ENCODE measurements around the gene PTPRD. TPM values are rescaled to one million over a fixed set of nuclear protein-coding genes. Genes with fewer than 3 reads are reported as not detected.

The PTPRD gene
- total and polyA plus RNA-seq, 9 donors = 45.2 to 104 (median 80.0) TPM

GRCh38 chr9:9746826-9747225 lies 866.0 kb downstream of the PTPRD start:
- no peaks in the 10 kb centered on the region for H3K4me1 ChIP-seq (ENCODE audit: control insufficient read depth, insufficient read depth, low read length)
- H3K27ac ChIP-seq (ENCODE audit: low read length) = no peak overlapping the region
- no peaks in the 10 kb centered on the region for H3K9me3 ChIP-seq (replicated peaks; ENCODE audit: control insufficient read depth, low read depth, low read length)
- no peak overlapping the region for H3K4me3 ChIP-seq (ENCODE audit: low read length)
- WGBS (ENCODE audit: insufficient coverage) = no CpG with 5 or more reads among the region's 1 CpG
- no peak for DNase-seq
- H3K27me3 ChIP-seq (ENCODE audit: control insufficient read depth, insufficient read depth, low read length) = no peaks in the 10 kb centered on the region
- no peaks in the 10 kb centered on the region for H3K36me3 ChIP-seq (ENCODE audit: control insufficient read depth, insufficient read depth, low read length)

- H3K4me1 ChIP-seq (ENCODE audit: control insufficient read depth, insufficient read depth, low read length) = no peaks in the 10 kb centered on the region
- WGBS (ENCODE audit: insufficient coverage) = no CpG with 5 or more reads among the region's 7 CpGs
- H3K4me3 ChIP-seq (ENCODE audit: low read length) = no peak overlapping the region
- no peak overlapping the region for H3K27ac ChIP-seq (ENCODE audit: low read length)
- no peaks in the 10 kb centered on the region for H3K36me3 ChIP-seq (ENCODE audit: control insufficient read depth, insufficient read depth, low read length)
- DNase-seq = no peak
- no peaks in the 10 kb centered on the region for H3K27me3 ChIP-seq (ENCODE audit: control insufficient read depth, insufficient read depth, low read length)
- H3K9me3 ChIP-seq (replicated peaks; ENCODE audit: control insufficient read depth, low read depth, low read length) = no peaks in the 10 kb centered on the region
Observed at GRCh38 chr9:9743822-9744221, 869.0 kb downstream of the PTPRD start.

GRCh38 chr9:9730174-9730573 lies 882.6 kb downstream of the PTPRD start:
- no CpG with 5 or more reads among the region's 3 CpGs for WGBS (ENCODE audit: insufficient coverage)
- no peak for DNase-seq
- Histone ChIP-seq H3K36me3 (ENCODE audit: control insufficient read depth, insufficient read depth, low read length) (no peaks in the 10 kb centered on the region), H3K9me3 (replicated peaks; ENCODE audit: control insufficient read depth, low read depth, low read length) (no peaks in the 10 kb centered on the region), H3K27me3 (ENCODE audit: control insufficient read depth, insufficient read depth, low read length) (no peaks in the 10 kb centered on the region), H3K4me1 (ENCODE audit: control insufficient read depth, insufficient read depth, low read length) (no peaks in the 10 kb centered on the region), H3K27ac (ENCODE audit: low read length) (no peak overlapping the region), H3K4me3 (ENCODE audit: low read length) (no peak overlapping the region)

- no peaks in the 10 kb centered on the region for H3K27me3 ChIP-seq (ENCODE audit: control insufficient read depth, insufficient read depth, low read length)
- WGBS (ENCODE audit: insufficient coverage) = no CpG with 5 or more reads among the region's 2 CpGs
- no peak for DNase-seq
Observed at GRCh38 chr9:9729082-9729481, 883.7 kb downstream of the PTPRD start.

GRCh38 chr9:9719373-9720112 lies 893.3 kb downstream of the PTPRD start:
- Histone ChIP-seq H3K9me3 (replicated peaks; ENCODE audit: control insufficient read depth, low read depth, low read length) (peaks cover 8% of the 10 kb centered on the region), H3K27ac (ENCODE audit: low read length) (no peak overlapping the region), H3K27me3 (ENCODE audit: control insufficient read depth, insufficient read depth, low read length) (no peaks in the 10 kb centered on the region), H3K36me3 (ENCODE audit: control insufficient read depth, insufficient read depth, low read length) (no peaks in the 10 kb centered on the region), H3K4me3 (ENCODE audit: low read length) (no peak overlapping the region), H3K4me1 (ENCODE audit: control insufficient read depth, insufficient read depth, low read length) (no peaks in the 10 kb centered on the region)
- no peak for DNase-seq
- 90% methylated on average over 15 of the region's 16 CpGs for WGBS (ENCODE audit: insufficient coverage)

More at GRCh38 chr9:9729082-9729481, 883.7 kb downstream of the PTPRD start:
- no peak overlapping the region for H3K4me3 ChIP-seq (ENCODE audit: low read length)
- H3K9me3 ChIP-seq (replicated peaks; ENCODE audit: control insufficient read depth, low read depth, low read length) = no peaks in the 10 kb centered on the region
- no peaks in the 10 kb centered on the region for H3K36me3 ChIP-seq (ENCODE audit: control insufficient read depth, insufficient read depth, low read length)
- no peaks in the 10 kb centered on the region for H3K4me1 ChIP-seq (ENCODE audit: control insufficient read depth, insufficient read depth, low read length)
- H3K27ac ChIP-seq (ENCODE audit: low read length) = no peak overlapping the region

- 94% methylated on average over 3 of the region's 3 CpGs for WGBS (ENCODE audit: insufficient coverage)
Observed at GRCh38 chr9:9718691-9719090, 894.1 kb downstream of the PTPRD start.

GRCh38 chr9:9679433-9679832 lies 933.4 kb downstream of the PTPRD start:
- Histone ChIP-seq H3K4me1 (ENCODE audit: control insufficient read depth, insufficient read depth, low read length) (no peaks in the 10 kb centered on the region), H3K4me3 (ENCODE audit: low read length) (no peak overlapping the region), H3K9me3 (replicated peaks; ENCODE audit: control insufficient read depth, low read depth, low read length) (no peaks in the 10 kb centered on the region), H3K27ac (ENCODE audit: low read length) (no peak overlapping the region), H3K27me3 (ENCODE audit: control insufficient read depth, insufficient read depth, low read length) (no peaks in the 10 kb centered on the region), H3K36me3 (ENCODE audit: control insufficient read depth, insufficient read depth, low read length) (no peaks in the 10 kb centered on the region)
- WGBS (ENCODE audit: insufficient coverage) = no CpG with 5 or more reads among the region's 3 CpGs
- DNase-seq = no peak

More at GRCh38 chr9:9718691-9719090, 894.1 kb downstream of the PTPRD start:
- Histone ChIP-seq H3K27ac (ENCODE audit: low read length) (no peak overlapping the region), H3K4me1 (ENCODE audit: control insufficient read depth, insufficient read depth, low read length) (no peaks in the 10 kb centered on the region), H3K9me3 (replicated peaks; ENCODE audit: control insufficient read depth, low read depth, low read length) (peaks cover 8% of the 10 kb centered on the region), H3K27me3 (ENCODE audit: control insufficient read depth, insufficient read depth, low read length) (no peaks in the 10 kb centered on the region), H3K4me3 (ENCODE audit: low read length) (no peak overlapping the region), H3K36me3 (ENCODE audit: control insufficient read depth, insufficient read depth, low read length) (no peaks in the 10 kb centered on the region)
- DNase-seq = no peak

GRCh38 chr9:9674461-9674860 lies 938.3 kb downstream of the PTPRD start:
- no CpG with 5 or more reads among the region's 3 CpGs for WGBS (ENCODE audit: insufficient coverage)
- no peak overlapping the region for H3K27ac ChIP-seq (ENCODE audit: low read length)

GRCh38 chr9:9670454-9670853 lies 942.3 kb downstream of the PTPRD start:
- no peaks in the 10 kb centered on the region for H3K36me3 ChIP-seq (ENCODE audit: control insufficient read depth, insufficient read depth, low read length)
- H3K9me3 ChIP-seq (replicated peaks; ENCODE audit: control insufficient read depth, low read depth, low read length) = no peaks in the 10 kb centered on the region
- no peaks in the 10 kb centered on the region for H3K27me3 ChIP-seq (ENCODE audit: control insufficient read depth, insufficient read depth, low read length)
- no peaks in the 10 kb centered on the region for H3K4me1 ChIP-seq (ENCODE audit: control insufficient read depth, insufficient read depth, low read length)
- H3K27ac ChIP-seq (ENCODE audit: low read length) = no peak overlapping the region
- H3K4me3 ChIP-seq (ENCODE audit: low read length) = no peak overlapping the region
- 89% methylated on average over 2 of the region's 3 CpGs for WGBS (ENCODE audit: insufficient coverage)
- no peak for DNase-seq

More at GRCh38 chr9:9674461-9674860, 938.3 kb downstream of the PTPRD start:
- Histone ChIP-seq H3K36me3 (ENCODE audit: control insufficient read depth, insufficient read depth, low read length) (no peaks in the 10 kb centered on the region), H3K4me3 (ENCODE audit: low read length) (no peak overlapping the region), H3K9me3 (replicated peaks; ENCODE audit: control insufficient read depth, low read depth, low read length) (no peaks in the 10 kb centered on the region), H3K27me3 (ENCODE audit: control insufficient read depth, insufficient read depth, low read length) (no peaks in the 10 kb centered on the region), H3K4me1 (ENCODE audit: control insufficient read depth, insufficient read depth, low read length) (no peaks in the 10 kb centered on the region)
- no peak for DNase-seq

GRCh38 chr9:9645006-9645405 lies 967.8 kb downstream of the PTPRD start:
- DNase-seq = no peak
- no peaks in the 10 kb centered on the region for H3K36me3 ChIP-seq (ENCODE audit: control insufficient read depth, insufficient read depth, low read length)
- WGBS (ENCODE audit: insufficient coverage) = no CpG with 5 or more reads among the region's 3 CpGs

More at GRCh38 chr9:9645006-9645405, 967.8 kb downstream of the PTPRD start:
- H3K9me3 ChIP-seq (replicated peaks; ENCODE audit: control insufficient read depth, low read depth, low read length) = no peaks in the 10 kb centered on the region
- H3K4me1 ChIP-seq (ENCODE audit: control insufficient read depth, insufficient read depth, low read length) = no peaks in the 10 kb centered on the region
- H3K4me3 ChIP-seq (ENCODE audit: low read length) = no peak overlapping the region
- H3K27me3 ChIP-seq (ENCODE audit: control insufficient read depth, insufficient read depth, low read length) = no peaks in the 10 kb centered on the region
- no peak overlapping the region for H3K27ac ChIP-seq (ENCODE audit: low read length)
